NCI-H1436 treated with DMSO at 0.1 percent for 48 hours (cell line): ENCODE measurements around the gene MFRP.

Experiments
- DNase-seq: peaks from one replicate; lab custom pipeline; 2025; lab: John Stamatoyannopoulos, UW

Gene MFRP

DNA sequence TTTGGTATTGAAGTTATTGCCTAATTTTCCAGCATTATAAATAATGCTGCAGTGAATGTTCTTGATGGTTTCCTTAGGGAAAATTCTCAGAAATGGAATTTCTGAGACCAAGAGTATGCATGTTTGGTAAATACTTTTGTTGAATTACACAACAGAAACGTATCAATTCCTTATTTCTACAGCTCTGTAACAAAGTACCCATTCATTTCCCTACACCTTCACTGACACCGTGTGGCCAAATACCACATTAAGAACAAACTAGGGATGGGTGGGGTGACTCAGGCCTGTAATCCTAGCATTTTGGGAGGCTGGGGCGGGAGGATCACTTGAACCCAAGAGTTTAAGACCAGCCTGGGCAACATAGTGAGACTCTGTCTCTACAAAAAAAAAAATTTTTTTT, 51.3 kb downstream of the MFRP start:
- no peak for DNase-seq

- no peak for DNase-seq
Measured at GRCh38 chr11:119293461-119293860, 53.0 kb downstream of the MFRP start.

- no peak for DNase-seq
Measured at GRCh38 chr11:119290894-119291497, 55.5 kb downstream of the MFRP start.
